ENCODE data around the gene KRT14. TPM values are rescaled to one million over a fixed set of nuclear protein-coding genes. Genes with fewer than 3 reads are reported as not detected.
"Not testable (repeated sequence)": the region's sequence is repeated elsewhere in the genome, so short reads cannot be mapped to it uniquely, and the experiment has no call there.

The KRT14 gene
- total RNA-seq, 3 donors from 2014 or later (not counting 1 experiment from before 2014, with no cell fraction given) = not detected

DNA sequence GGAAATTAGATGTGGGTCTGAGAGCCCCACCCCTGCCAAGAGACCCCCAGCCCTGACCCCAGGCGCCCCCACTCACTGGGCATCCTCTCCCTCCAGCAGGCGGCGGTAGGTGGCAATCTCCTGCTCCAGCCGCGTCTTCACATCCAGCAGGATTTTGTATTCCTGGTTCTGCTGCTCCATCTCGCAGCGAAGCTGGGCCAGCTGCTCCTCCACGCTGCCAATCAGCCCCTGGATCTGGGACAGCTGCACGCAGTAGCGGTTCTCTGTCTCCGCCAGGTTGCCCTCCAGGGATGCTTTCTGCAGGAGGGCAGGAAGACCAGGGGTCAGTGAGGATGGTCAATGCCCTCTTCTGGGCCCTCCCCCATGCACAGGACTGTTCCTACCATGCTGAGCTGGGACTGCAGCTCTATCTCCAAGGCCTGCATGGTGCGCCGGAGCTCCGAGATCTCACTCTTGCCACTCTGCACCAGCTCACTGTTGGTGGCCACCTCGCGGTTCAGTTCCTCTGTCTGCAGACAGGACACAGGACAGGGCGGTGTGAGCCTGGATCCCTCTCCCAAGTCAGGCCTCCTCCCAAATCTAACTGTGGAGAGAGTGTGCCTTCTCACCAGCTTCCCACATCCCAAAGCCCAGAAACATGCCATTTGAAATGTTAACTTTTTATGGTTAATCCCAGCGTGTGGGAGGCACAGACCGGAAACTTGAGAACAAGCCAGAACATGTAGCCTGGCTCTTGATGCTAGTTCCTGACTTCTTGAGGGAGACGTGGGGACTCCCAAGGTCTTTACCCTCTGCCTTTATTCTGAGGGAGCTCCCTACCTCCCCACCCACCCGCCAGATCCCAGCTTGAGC, 34.1 kb upstream of the KRT14 start:
- no peak for DNase-seq
- Mint-ChIP-seq H3K36me3 (no peaks in the 10 kb centered on the region), H3K9me3 (no peaks in the 10 kb centered on the region), H3K4me1 (no peaks in the 10 kb centered on the region), H3K27ac (no peak overlapping the region), H3K4me3 (no peak overlapping the region), H3K27me3 (ENCODE audit: low read depth in 2 of 2) (no peaks in the 10 kb centered on the region)
- TF ChIP-seq, protein P1, sequence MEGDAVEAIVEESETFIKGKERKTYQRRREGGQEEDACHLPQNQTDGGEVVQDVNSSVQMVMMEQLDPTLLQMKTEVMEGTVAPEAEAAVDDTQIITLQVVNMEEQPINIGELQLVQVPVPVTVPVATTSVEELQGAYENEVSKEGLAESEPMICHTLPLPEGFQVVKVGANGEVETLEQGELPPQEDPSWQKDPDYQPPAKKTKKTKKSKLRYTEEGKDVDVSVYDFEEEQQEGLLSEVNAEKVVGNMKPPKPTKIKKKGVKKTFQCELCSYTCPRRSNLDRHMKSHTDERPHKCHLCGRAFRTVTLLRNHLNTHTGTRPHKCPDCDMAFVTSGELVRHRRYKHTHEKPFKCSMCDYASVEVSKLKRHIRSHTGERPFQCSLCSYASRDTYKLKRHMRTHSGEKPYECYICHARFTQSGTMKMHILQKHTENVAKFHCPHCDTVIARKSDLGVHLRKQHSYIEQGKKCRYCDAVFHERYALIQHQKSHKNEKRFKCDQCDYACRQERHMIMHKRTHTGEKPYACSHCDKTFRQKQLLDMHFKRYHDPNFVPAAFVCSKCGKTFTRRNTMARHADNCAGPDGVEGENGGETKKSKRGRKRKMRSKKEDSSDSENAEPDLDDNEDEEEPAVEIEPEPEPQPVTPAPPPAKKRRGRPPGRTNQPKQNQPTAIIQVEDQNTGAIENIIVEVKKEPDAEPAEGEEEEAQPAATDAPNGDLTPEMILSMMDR (IDR thresholded peaks at IDR 0.05) = no peak
- Histone ChIP-seq H3K27ac (ENCODE audit: low read length) (no peak overlapping the region), H3K4me1 (ENCODE audit: control insufficient read depth, insufficient read depth, low read length) (no peaks in the 10 kb centered on the region), H3K36me3 (ENCODE audit: control insufficient read depth, insufficient read depth, low read length) (no peaks in the 10 kb centered on the region), H3K27me3 (ENCODE audit: control insufficient read depth, insufficient read depth, low read length) (no peaks in the 10 kb centered on the region), H3K4me3 (ENCODE audit: low read length) (no peak overlapping the region), H3K9me3 (ENCODE audit: control insufficient read depth, insufficient read depth, low read length) (no peaks in the 10 kb centered on the region)
- intact Hi-C loops (cut with micrococcal nuclease) = no loop called here
- no peak for ATAC-seq
- 89% methylated on average over 21 of the region's 21 CpGs for WGBS (ENCODE audit: insufficient coverage)

DNA sequence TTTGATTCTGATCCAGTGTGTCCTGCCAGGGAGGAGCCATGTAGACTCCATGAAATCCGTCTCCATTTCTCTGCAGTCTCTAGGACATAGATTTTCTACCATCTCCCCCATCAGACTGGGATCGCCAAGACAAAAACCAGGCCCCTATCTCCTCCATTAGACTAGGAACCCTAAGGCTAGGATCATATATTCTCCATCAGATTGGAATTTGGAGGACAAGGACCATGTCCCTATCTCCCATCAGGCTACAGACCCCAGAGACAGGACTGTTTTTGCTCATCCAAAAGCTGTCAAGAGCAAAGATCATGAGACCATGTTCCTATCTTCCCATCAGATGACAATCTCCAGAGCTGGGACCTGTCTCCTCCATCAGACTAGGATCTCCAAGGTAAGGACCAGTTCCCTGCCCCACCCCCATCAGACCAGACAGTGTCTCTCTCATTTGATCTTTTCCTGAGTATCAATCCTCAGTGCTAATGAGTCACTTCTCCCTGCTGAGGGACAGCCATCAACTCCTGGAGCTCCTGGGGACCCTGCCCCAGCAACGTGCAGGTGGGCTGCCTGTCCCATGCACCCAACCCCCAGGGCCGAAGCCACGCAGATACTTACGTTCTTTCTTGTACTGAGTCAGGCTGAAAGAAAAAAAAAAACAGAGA, 33.4 kb upstream of the KRT14 start:
- H3K27me3 Mint-ChIP-seq (ENCODE audit: low read depth in 2 of 2); H3K36me3 Mint-ChIP-seq; H3K9me3 Mint-ChIP-seq; H3K27me3 ChIP-seq (ENCODE audit: control insufficient read depth, insufficient read depth, low read length); ATAC-seq; H3K27ac ChIP-seq (ENCODE audit: low read length); H3K9me3 ChIP-seq (ENCODE audit: control insufficient read depth, insufficient read depth, low read length); H3K4me3 Mint-ChIP-seq; H3K4me3 ChIP-seq (ENCODE audit: low read length); H3K36me3 ChIP-seq (ENCODE audit: control insufficient read depth, insufficient read depth, low read length); DNase-seq; H3K4me1 ChIP-seq (ENCODE audit: control insufficient read depth, insufficient read depth, low read length); H3K27ac Mint-ChIP-seq; H3K4me1 Mint-ChIP-seq; intact Hi-C loops (cut with micrococcal nuclease): not testable (repeated sequence)
- 84% methylated on average over 6 of the region's 6 CpGs for WGBS (ENCODE audit: insufficient coverage)

DNA sequence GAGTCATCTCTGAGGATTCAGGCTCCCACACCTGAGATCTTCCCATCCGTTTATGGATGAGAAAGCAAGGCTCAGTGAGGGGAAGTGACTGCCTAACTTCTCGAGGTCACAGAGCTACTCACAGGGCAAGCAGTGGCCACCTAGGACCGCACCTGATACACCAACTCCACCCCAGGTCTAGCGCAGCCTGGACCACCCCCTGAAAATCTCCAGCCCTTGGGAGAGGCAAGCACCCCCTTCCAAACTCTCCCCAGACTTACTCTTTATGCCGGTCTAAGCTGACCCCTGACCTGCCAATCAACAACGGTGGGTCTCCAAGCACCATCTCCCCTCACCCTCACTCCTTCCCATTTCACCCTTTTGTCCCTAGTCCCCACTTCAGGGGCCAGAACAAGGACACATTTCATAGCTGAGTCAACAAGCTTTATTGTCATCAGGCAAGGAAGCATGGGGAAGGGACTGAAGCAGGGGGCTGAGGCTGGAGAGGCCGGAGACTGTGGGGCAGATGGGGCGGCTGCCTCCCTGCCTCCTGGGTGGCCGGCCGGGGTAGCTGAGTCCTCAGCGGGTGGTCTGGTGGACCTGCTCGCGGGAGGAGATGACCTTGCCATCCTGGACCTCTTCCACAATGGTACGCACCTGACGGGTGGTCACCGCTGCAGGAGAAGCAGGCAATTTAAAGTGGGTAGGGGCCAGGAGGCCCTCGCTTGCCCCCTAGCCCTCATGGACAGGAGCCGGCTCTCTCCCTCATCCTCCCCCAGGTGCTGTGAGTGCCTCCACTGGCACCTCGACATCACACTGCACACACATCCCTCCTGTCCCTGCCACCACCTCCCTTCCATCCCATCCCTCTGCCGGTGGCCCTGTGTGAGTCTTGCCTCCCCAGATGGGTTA, 32.6 kb upstream of the KRT14 start:
- Histone ChIP-seq H3K27me3 (ENCODE audit: control insufficient read depth, insufficient read depth, low read length) (no peaks in the 10 kb centered on the region), H3K27ac (ENCODE audit: low read length) (no peak overlapping the region), H3K36me3 (ENCODE audit: control insufficient read depth, insufficient read depth, low read length) (no peaks in the 10 kb centered on the region), H3K4me1 (ENCODE audit: control insufficient read depth, insufficient read depth, low read length) (no peaks in the 10 kb centered on the region), H3K9me3 (ENCODE audit: control insufficient read depth, insufficient read depth, low read length) (no peaks in the 10 kb centered on the region), H3K4me3 (ENCODE audit: low read length) (no peak overlapping the region)
- H3K27ac Mint-ChIP-seq = no peak overlapping the region
- WGBS (ENCODE audit: insufficient coverage) = 81% methylated on average over 17 of the region's 20 CpGs
- no peak for DNase-seq
- intact Hi-C loops (cut with micrococcal nuclease) = no loop called here
- H3K9me3 Mint-ChIP-seq = no peaks in the 10 kb centered on the region
- H3K4me1 Mint-ChIP-seq = no peaks in the 10 kb centered on the region
- TF ChIP-seq, protein P1 (IDR thresholded peaks at IDR 0.05) = no peak
- no peaks in the 10 kb centered on the region for H3K27me3 Mint-ChIP-seq (ENCODE audit: low read depth in 2 of 2)
- H3K36me3 Mint-ChIP-seq = no peaks in the 10 kb centered on the region
- no peak for ATAC-seq
- H3K4me3 Mint-ChIP-seq = no peak overlapping the region

Measured in natural killer cell (primary cell).